Tongue (tissue), 2 donors: Measurements from ENCODE around the gene BEGAIN. TPM values are rescaled to one million over a fixed set of nuclear protein-coding genes. Genes with fewer than 3 reads are reported as not detected.
A peak's percentile ranks its signal among the peaks of the same experiment; 100 is the strongest.

Source experiments
- DNase-seq: peaks from one replicate; pipeline ENCODE4 v3.0.0-alpha.2; 2015
- total RNA-seq: library from RNA; depleted of rRNA; stranded (reverse); fragments of >200 nt; gene quantifications from one replicate; pipeline ENCODE4 v1.2.3, GENCODE V29; 2014

Gene BEGAIN
- total RNA-seq, 1 donor from 2014 or later: 3.3 TPM

DNA sequence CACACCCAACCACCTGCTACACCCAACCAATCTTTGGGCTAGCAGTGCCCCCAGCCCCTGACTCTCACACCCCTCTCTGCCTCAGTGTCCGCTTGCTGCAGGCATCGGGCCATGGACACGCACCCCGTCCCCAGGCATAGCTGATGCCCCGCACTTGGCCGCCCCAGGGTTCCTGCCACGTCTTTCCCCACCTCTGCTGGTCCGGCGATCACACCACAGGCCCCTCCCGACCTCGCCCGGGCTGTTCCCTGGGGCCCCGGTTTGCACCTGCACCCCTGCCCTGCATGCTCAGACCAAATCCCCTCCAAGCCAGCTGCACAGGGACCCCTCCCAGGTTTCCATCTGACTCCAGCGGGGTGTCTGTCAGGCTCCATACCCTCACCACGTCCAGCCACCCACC, 38.3 kb downstream of the BEGAIN start:
- DNase-seq: no peak

DNA sequence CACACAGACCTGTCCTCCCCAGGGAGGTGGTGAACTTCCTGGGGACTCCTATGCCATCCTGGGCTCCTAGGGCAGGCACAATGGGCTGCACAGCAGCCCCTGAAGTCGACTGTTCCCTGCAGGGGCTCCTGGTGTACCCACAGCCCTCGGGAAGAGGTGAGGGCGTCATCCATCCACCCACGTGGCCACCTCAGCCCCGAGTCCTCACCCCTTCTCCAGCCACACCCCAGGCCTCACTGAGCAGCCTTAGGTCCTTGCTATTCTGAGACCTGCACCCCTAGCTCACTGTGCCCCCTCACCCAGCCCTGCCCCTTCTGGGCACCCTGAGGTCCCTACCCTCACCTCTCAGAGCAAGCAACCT, 38.9 kb downstream of the BEGAIN start:
- no peak for DNase-seq

DNA sequence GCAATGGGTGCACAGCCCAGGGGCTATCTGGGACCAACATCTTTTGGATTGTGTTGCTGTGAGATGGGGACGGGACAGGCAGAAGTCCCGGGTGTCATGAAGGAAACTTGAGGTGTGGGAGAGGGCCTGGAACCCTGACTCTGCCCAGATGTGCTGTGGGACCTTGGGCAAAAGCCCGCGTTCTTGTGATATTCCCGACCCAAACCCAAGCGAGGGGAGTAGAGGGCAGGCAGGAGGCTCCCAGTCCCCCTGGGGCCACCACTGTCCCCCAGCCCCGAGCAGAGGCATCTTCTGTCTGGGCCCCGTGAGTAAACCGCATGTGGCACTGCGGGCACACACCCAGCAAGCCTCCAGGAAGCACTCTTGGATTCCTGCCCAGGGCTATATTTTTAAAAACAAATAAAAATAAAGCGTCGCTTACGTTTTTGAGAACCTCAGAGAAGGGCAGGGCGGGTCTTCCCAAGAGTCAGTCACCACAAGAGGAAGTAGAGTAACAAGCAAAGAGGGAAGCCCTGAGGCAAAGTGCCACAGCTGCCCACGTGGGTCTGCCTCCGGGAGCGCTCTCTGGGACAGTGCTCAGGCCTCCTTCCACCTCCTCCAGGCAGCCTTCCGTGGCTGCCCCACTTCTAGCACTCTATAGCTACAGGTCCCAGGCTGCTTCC, 39.5 kb downstream of the BEGAIN start:
- DNase-seq: no peak

DNA sequence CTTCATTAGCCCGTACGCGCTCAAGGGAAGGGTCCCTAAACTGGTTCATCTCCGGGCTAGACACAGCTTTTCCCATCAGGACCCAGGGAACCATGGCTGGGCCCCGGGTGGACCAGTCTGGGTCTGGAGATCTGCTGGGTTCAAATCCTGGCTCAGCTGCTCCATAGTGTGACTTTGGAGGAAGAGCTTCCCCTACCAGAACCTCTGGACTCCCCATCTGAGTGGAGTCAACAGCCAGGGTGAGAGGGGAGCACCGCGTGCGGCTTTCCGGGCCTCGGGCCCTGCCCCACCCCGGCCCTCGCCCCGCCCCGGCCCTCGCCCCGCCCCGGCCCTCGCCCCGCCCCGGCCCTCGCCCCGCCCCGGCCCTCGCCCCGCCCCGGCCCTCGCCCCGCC, 41.2 kb downstream of the BEGAIN start:
- DNase-seq: no peak

DNA sequence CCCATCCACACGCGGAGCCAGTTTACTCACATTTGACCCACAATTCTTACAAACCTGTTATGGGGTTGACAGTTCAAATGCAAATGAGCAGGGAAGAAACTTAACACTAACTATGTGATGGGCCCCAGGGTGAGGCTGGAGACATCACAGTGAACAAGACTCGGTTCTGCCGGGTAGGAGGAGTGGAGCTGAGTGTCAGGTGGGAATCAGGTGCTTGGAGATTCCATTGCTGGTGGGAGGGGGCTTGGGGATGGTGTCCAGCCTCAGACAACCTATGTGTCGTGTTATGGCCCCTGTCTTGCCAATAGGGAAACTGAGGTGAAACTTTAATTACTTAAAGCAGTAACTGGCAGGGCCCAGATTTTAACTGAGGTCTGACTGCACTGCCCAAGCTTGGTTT, 41.9 kb downstream of the BEGAIN start:
- DNase-seq: no peak

DNA sequence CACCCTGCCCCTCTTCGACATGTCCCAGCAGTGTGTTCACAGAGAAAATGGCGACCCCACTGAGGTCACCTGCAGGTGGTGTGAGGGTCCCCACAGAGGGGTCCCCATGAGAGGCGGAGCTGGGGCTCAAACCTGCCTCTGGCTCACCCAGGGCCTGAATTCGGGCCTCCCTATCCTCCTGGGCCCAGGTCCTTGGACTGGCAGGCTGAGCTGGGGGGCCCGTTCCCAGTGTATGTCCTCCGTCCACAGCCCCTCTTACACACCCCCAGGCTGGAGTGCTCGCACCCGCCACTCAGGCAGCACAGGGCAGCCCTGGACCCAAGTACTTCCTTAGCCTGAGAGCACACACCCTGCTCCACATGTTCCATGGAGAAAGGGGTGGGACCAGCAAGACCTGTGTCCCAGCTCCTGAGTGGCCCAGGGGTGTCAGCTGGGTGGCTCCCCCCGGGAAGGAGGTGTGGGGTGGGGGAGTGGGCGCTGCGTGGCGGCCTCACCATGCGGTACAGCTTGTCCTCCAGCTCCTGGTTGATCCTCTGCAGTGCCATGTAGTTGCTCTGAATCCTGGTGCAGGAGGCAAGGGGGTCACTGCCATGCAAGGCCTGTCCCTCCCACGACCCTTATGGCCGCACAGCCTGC, 42.6 kb downstream of the BEGAIN start:
- DNase-seq: no peak

DNA sequence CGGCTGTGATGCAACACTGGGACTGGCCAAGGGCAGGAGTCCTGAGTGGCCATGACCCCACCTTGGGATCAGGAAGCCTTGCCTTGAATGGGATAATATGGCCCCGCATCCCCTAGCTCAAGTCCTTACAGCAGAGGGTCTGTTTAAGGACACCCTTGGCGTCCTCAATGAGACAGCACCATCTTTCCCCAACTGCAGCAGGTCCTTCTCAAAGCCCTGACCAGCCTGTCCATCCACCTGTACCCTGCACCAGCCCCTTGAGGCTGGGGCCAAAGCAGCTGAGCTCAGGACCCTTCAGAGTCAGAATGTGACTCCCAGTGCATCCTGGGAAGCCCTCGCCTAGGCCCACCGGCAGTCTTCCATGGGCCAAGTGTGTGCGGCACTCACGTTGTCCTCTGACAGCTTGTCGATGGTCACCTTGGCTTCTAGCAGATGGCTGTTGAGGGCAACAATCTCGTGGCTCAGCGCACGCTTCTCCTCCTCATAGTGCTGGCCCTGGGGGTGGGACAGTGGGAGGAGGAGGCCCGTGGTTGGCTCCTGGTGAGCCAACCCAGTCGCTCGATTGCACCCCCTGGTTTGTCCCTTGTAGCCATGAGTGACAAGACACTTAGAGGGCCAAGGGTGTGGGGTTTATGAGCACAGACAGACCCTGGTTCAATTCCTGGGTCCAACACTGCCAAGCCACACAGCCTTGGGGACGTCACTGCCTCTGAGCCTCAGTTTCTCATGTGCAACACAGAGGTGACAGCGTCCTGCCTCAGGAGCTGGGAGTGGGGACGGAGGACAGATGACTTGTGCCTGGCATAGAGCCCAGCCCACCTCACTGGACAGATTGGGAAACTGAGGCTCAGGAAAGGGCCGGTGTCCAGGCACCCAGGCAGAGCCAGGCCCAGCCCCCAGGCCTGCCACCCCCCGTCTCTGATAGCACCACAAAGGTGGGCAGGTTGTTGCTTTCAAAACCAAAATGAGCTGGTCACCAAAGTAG, 43.5 kb downstream of the BEGAIN start:
- no peak for DNase-seq

DNA sequence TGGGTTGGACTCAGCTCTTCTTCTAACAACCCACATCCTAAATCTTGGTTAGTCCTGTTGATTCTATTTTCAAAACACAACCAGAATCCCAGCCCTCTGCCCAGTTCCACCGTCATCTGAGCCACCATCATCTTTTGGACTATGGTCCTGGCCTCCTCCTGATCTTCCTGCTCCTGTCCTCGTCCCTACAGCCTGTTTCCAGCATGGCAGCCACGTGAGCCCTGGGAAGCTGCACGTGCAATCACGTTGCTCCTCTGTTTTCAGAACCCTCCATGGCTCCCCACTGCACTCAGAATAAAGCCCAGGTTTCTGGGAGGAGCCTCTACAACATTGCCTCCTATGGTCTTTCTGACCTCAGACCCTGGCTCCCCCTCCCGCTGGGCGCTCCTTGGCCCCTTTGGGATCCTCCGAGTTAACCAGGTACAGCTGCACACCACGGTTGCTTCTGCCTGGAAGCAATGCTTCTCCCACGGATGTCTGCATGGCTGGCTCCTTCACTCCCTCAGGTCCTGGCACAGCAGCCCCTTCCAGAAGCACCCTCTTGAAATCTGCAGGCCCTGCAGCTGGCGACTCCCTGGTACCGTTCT, 44.5 kb downstream of the BEGAIN start:
- DNase-seq: no peak

DNA sequence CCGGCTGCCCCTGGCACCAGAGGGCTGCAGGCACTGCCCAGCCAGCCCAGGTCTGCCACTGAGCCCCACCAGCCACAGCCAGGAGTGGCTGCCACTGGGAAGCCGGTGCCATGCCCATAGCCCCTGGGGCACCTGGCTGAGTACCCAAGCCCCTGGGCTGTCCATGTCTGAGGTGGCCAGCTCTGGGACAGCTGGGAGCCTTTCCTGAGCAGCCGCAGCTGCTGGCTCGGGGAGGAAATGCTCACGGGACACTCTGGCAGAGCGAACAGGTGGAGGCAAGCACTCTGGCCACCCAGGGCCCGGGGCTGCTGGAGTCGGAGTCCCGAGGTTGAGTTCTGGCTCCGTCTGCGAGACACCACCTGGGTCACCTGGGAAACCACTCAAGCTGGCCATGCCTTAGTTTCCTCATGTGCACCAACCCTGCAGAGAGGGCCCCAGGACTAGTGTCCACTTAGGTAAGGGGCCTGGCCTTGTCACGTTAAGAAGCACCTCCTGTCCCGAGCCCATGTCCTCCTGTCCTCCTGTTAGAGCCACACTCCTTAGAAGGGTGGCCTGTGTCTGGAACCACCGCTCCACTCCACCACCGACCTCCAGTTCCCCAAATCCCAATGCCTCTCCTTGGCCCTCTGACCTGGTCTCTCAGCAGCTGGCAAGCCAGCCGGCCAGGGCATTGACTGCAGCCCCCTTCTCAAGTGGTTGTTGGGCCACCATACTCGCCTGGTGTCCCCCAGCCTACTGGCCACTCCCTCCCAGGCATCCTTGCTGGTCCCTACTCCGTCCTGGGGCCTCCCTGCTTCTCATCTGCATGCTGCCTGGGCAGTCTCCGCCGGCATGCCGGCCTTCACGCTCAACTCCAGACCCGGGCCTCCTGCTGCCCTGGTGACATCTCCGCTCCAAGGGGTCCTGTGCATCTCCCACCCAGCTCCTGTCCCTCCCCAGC, 45.3 kb downstream of the BEGAIN start:
- DNase-seq: peak; percentile 56

DNA sequence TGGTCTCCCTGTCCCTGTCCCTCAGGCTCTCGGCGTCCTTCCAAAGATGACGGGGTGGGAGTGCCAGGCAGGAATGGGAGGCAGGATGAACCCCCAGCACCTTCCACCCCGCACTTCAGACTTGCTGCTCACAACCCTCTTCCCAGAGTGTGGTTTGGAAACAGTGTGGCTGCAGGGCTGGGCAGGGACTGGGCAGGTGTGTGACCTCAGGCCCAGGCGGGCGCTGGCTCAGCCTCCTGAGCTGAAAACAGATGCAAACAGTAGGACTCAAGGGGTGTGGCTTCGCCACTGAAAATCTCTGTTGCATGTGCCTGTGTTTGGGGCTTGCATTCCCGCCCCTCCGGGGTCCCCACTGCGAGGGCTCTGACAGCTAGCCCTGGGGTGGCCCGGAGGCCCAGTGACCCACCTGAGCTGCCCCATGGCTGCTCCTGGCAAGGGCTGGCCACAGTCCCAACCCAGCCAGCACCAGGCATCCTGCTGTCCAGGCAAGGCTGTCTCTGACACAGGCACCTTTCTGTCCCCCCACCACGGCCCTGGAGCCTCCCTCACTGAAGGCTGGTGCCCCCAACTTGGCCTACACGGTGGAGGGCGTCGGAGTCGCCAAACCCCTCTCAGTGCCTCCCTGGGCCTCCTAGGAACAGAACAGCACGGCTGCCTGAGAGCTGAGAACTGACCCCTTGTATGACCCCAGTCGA, 46.1 kb downstream of the BEGAIN start:
- DNase-seq: no peak

DNA sequence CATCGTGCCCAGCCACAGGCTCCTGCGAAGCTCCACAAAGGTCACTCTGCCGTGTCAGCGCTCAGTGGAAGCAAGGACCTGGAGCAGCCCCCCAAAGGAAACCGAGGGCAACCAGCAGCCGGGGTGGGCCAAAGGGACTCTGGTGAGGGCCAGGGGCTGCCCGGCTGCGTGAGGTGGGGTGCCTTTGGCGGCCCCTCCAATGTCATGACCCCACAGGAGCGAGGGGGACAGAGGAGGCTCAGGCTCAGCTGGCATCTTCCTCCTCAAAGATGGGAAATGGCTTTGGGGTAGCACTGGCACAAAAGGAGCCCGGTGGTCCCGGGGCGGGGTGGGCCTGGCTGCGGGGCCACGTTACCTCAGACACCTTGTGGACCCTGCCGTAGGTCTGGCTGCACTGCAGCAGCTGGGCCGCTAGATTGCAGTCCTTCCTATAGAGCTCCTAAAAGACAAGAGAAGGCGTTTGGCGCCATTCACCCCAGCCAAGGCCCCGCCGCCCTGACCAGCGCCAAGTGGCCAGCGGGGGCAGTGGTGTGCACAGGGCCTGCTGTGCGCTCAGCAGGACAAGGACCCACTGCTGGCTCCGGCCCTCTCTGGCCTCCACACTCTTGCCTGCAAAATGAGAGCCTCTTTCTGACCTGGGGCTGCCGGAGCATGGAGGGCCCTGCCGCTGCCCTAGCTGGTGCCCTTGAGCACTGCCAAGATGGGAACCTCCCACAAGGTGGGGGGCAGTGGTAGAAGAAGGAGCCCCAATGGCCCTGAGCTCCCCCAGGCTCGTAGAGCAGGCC, 46.9 kb downstream of the BEGAIN start:
- DNase-seq: no peak

DNA sequence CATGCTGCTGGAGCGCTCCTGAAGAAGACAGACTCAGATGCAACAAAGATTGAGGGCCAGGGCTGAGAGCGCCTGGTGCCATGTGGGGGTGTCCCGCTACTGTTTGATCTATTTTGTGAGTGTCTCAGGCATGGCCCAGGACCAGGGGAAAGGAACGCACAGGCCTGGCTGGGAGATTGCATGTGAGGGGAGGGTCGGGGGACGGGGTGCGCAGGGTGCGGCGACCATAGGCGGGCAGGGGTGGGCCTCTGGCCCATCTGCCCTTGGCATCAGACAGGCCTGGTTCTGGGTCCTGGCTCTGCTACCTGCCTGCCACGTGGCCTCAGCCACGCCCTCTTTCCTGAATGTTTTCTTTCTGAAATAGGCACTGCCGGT, 47.5 kb downstream of the BEGAIN start:
- no peak for DNase-seq

DNA sequence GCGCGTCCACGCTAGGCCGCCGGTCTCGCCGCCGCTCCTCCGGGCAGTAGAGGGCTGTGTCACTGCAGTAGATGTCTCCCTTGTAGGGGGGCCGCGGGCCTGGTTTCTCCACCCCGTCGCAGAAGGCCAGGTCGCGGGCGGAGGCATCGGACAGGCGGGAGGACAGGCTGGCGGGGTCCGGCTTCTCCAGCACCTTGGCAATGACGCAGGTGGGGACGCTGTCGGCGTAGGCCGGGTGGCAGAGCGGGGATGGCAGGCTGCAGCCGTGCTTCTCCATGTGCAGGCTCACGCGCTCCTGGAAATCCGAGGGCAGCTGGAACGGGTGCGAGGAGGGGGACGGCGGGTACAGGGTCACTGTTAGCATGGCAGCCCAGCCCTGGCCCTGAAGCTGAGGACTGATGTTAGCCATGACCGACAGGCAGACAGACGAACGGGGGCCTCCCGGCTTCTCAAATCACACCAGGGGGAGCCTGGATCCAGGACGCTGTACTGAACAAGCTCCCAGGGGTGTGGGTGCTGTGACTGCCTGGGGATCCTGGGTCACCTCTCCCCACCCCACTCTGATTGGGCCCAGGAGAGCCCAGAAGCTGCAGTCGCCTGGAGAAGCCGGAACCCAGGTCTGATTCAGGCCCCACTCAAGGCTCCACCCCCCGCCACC, 48.1 kb downstream of the BEGAIN start:
- no peak for DNase-seq

DNA sequence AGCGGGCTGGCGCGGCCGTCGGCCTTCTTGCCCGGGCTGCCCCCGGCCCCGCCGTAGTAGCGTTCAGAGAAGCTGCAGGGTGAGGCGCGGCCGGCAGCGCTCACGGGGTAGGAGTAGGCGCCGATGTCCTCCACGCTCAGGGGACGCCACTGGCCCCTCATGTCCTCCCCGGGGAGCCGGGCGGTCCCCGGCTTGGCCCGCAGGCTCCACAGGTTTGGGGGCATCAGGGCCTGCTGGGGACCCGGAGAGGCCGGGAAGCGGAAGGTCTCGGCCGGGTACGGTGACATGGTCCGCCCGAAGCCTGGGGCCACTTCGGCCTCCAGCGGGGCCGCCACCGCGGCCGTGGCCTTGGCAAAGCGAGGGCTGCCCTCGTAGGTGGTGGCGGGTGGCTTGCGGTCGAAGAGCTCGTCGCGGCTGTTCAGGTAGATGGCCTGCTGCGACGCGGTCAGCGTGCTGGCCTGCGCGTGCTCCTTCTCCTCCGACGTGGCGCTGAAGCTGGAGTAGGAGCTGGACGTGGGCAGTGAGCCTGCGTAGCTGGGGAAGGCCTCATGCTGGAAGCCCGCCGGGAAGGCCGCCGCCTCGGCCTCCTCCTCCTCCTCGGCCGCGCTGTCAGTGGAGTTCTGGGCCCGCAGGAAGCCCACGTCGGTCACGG, 48.7 kb downstream of the BEGAIN start:
- DNase-seq: no peak

DNA sequence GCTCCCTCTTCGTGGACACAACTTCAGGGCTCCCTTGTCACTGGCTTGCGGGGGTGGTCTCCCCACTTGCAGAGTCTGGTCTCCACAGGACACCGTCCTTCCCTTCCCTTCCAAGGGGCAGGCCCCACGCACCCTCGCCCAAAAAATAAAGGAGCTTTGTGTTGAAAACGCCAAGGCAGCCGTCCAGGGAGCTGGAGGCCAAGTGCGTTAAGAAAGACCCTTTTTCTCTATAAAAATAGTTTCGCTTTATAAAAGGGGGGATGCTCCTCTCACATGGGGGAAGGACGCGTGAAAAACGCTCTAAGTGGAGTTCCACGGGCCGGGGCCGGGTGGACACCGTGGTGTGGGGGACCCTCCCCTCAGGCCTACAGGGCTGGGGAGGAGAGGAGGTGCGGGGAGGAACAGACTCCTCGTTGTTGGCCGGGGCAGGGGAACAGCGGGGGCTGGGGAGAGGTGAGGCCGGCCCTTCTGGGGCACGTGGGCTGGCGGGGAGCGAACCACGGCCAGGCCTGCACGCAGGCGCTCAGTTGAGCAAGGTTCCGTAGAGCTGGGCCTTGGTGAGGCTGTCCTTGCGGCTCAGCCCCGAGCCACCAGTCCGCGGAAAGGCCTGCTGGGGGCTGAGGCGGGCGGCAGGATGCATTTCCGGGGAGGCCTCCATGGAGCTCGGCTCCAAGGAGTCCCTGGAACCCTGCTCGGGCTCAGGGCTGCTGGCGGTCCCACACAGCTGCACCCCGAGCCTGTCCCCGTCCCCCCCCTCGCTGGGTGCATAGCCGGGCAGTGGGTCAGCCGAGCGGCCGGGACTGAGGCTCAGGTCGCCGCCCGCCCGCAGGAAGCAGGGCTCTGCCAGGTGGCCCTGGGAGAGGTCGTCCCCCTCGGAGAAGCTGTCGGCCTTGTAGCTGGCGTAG, 49.5 kb downstream of the BEGAIN start:
- DNase-seq: no peak

DNA sequence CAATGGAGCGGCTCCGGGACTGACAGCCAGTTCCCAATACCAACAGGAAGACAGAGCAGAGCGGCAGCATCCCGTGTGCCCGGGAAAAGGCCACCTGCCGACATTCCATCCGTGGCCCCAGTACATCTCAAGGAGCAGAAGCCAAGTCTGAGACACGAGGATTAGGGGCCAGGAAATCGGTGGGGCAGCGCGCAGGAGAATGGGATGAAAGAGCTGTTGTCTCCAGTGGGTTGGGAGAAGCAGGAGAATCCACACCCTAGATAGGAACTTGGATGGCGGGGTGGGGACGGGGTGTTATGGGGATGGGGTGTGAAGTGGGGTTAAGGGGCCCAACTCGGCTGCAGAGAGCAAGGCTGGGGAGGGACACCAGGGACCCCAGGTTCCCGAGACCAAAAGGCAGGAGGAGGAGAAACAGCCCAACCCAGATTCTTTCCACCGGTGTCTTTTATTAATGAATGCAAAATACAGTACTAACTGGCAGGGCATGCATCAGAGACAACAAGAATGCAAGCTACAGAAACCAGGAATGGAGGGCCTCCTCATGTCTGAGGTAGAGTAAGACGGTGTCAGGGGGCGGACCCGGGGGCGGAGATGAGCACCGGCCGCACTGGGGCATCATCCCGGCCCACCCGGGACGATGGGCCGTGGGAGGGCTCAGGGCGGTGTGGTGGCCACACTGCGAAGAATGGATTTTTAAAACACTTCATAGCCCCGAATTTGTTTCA, 50.3 kb downstream of the BEGAIN start:
- no peak for DNase-seq

DNA sequence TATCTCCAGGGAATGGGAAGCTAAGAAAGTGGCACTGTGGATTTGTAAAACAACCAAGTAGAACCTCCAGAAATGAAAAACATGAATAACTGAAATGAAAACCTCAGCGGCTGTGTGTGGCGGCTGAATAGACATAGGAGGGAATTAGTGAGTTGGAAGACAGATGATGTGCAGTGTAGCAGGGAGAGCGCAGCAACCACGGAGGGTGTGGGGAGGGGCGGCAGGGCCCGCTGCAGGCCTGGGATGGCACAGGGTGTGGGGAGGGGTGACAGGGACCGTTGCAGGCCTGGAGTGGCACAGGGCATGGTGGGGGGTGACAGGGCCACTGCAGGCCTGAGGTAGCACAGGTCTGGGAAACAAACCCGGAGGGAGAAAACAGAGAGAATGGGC, 51.1 kb downstream of the BEGAIN start:
- no peak for DNase-seq
